ENCODE data around the gene COX15. TPM values are rescaled to one million over a fixed set of nuclear protein-coding genes. Genes with fewer than 3 reads are reported as not detected.

The COX15 gene
- total and polyA plus RNA-seq, 2 donors (not counting 3 experiments of a cell fraction or from before 2014, with no cell fraction given): 16.6 to 34.6 TPM

DNA sequence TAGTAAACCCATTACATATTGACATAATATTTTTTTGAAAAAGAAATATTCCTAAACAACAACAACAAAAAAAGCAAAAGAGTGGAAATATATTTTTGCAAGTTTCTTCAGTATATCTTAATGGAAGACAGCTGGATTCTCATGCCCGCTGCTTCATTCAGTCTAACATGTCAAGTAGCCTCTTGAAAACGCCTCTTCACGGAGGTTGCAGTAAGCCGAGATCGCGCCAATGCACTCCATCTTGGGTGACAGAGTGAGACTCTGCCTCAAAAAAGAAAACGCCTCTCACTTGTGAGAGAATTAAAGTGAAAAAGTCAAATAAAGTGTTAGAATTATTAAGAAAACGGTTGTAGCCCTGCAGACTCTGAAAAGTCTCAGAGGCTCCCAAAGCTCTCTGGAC lies 1.4 kb upstream of the COX15 start:
- no peaks in the 10 kb centered on the region for H3K27me3 ChIP-seq (ENCODE audit: control insufficient read depth in 2 of 2, insufficient read depth in 2 of 2, low read length in 2 of 2)
- no peak for FAIRE-seq
- BruUV-seq (replicated peaks): no TSS peak
- H3K36me3 ChIP-seq (ENCODE audit: control insufficient read depth in 2 of 2, extremely low read depth in 1 of 2, insufficient read depth in 2 of 2, low read length in 2 of 2): peaks cover 2% of the 10 kb centered on the region in 2 experiments
- no peak overlapping the region for H3K4me3 ChIP-seq (replicated peaks in 1 of 3; ENCODE audit: insufficient read depth in 1 of 3, low read depth in 1 of 3, low read length in 3 of 3)
- no peaks in the 10 kb centered on the region for H3K9me3 ChIP-seq (replicated peaks; ENCODE audit: control insufficient read depth, insufficient read depth, low read length)
- no peak overlapping the region for H3K9ac ChIP-seq (replicated peaks; ENCODE audit: extremely low read depth, insufficient read depth, low read length)
- POLR2A ChIA-PET: interaction anchor here (1.4 kb wide), 1 partner anchor 48 kb away, joined by 3 read pairs; no protein-coding TSS in a partner anchor
- no peaks in the 10 kb centered on the region for H4K20me1 ChIP-seq (replicated peaks; ENCODE audit: control insufficient read depth, extremely low read depth, insufficient read depth, low read length)
- CTCF ChIA-PET: interaction anchor here (0.6 to 4.6 kb wide), 8 partner anchors 19 to 113 kb away, joined by 3 to 49 read pairs (median 3); partner anchors contain the start of gene SLC25A28
- H3K4me2 ChIP-seq (ENCODE audit: insufficient read depth, low read length): peak overlapping the region; percentile 74
- peaks cover 16% of the 10 kb centered on the region for H3K79me2 ChIP-seq (ENCODE audit: control insufficient read depth, insufficient read depth, low read length)
- TF ChIP-seq GATA2 (IDR thresholded peaks at IDR 0.05; ENCODE audit: insufficient read depth, insufficient read length, low read depth, low read length): no peak
- no peak for TF ChIP-seq CTCF (IDR thresholded peaks at IDR 0.05; ENCODE audit: extremely low read depth in 1 of 2, insufficient read depth in 1 of 2, low read depth in 1 of 2, low read length in 2 of 2)
- no peak for TF ChIP-seq FOS (IDR thresholded peaks at IDR 0.05; ENCODE audit: borderline replicate concordance, insufficient read depth, low read length)
- no peak for TF ChIP-seq POLR2A (IDR thresholded peaks at IDR 0.05; ENCODE audit: low read depth, low read length)
- TF ChIP-seq, protein P1, sequence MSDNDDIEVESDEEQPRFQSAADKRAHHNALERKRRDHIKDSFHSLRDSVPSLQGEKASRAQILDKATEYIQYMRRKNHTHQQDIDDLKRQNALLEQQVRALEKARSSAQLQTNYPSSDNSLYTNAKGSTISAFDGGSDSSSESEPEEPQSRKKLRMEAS (IDR thresholded peaks at IDR 0.05; ENCODE audit: insufficient read depth, insufficient read length): no peak
- no peak for TF ChIP-seq EZH2 (IDR thresholded peaks at IDR 0.05; ENCODE audit: borderline replicate concordance, low read depth, low read length, severe bottlenecking)
- no peak for TF ChIP-seq JUN (IDR thresholded peaks at IDR 0.05; ENCODE audit: borderline replicate concordance, insufficient read depth, insufficient read length, low read depth)
- TF ChIP-seq POLR2AphosphoS5 (IDR thresholded peaks at IDR 0.05; ENCODE audit: insufficient read depth, low read depth, low read length): no peak
- TF ChIP-seq MYC (IDR thresholded peaks at IDR 0.05; ENCODE audit: low read depth, low read length): no peak
- no peak overlapping the region for H2AFZ ChIP-seq (ENCODE audit: low read depth, low read length)
- H3K4me1 ChIP-seq (ENCODE audit: control insufficient read depth, extremely low read depth, insufficient read depth, low read length): peaks cover 15% of the 10 kb centered on the region
- no peak for DNase-seq (ENCODE audit: low read depth, low spot score)
- no peaks in the 10 kb centered on the region for H3K9me1 ChIP-seq (replicated peaks; ENCODE audit: control insufficient read depth, extremely low read depth, insufficient read depth, low read length)
- intact Hi-C loops (cut with micrococcal nuclease): loop anchor here (2.0 to 5.0 kb wide), 3 partner anchors 314 to 494 kb away; partner anchors contain the start of genes CHUK and ERLIN1
- dilution Hi-C loops (cut with MboI; ENCODE audit: extremely low pct_ligation_motif_present, low sequenced_read_pairs): no loop called here
- no peak overlapping the region for H3K27ac ChIP-seq (ENCODE audit: insufficient read depth, low read depth, low read length)
